NCI-H2107 treated with DMSO at 0.1 percent for 48 hours (cell line): Measurements from ENCODE around the gene GPRIN2.

Experiments used
- DNase-seq: peaks from one replicate; lab custom pipeline; 2025; ENCODE audit not compliant: unreplicated experiment; lab: John Stamatoyannopoulos, UW

Gene GPRIN2

DNA sequence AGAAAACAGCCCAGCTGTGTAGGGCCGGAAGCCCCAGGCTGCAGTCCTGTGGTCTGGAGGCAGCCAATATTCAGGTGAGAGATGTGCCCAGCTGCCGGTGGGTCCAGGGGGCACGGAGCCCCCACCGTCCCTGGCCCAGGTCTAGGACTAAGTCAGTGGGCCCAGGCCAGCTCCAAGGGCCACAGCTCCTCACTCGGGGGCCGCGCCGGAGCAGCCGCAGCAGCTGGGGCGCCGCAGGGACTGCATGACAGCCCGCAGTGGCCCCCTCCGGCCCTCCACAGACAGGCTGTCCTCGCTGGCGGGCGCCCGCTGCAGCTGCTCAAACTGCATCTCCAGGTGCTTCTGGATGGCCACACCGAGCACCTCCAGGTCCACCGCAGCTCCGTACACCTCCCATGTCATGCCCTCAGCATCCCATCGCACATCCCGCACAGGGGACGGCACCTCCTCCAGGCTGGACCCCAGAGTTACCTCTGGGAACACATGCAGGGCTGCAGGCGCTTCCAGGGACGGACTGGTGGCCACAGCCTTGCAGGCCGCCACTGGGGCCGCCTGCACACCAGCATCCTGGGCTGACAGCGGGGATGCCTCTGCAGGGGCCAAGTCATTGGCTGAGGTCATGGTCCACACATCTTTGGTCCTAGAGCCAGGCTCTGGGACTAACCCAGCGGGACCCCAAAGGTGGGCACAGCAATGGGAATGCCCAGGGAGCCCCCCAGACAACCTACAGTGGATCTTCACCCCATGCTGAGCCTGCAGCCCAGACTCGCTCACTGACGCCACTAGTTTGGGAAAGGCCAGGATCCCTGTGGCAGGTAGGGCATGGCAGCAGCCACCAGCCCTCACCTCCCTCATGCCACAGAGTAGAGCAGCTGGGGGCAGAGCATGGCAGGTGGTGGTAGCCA, 7.0 kb downstream of the GPRIN2 start:
- DNase-seq, result no peak

DNA sequence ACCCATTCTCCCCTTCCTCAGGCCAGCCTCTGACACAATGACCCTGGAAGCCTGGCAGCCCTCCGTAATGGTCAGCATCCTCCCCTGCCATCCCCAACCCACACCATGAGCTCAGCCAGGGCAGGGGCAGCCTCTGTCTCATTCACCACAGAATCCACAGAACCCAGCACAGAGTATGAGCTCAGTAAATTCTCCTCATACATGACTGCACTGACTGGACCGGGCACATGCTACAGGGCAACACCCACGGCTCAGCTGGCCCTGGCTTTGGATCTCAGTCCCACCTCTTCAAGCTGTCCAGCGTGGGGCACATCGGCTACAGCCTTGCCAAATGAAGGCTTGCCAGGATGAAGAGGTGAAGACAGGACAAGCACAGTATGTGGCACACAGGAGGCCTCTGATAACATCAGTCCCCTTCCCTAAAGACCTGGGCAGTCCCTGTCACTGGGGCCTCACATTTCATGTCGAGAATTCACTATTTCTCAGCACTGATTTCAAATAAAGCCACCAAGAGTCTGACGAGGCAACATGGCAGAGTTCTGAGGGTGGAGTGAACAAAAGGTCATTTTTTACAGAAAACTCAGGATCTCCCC, 7.9 kb downstream of the GPRIN2 start:
- DNase-seq, result no peak

DNA sequence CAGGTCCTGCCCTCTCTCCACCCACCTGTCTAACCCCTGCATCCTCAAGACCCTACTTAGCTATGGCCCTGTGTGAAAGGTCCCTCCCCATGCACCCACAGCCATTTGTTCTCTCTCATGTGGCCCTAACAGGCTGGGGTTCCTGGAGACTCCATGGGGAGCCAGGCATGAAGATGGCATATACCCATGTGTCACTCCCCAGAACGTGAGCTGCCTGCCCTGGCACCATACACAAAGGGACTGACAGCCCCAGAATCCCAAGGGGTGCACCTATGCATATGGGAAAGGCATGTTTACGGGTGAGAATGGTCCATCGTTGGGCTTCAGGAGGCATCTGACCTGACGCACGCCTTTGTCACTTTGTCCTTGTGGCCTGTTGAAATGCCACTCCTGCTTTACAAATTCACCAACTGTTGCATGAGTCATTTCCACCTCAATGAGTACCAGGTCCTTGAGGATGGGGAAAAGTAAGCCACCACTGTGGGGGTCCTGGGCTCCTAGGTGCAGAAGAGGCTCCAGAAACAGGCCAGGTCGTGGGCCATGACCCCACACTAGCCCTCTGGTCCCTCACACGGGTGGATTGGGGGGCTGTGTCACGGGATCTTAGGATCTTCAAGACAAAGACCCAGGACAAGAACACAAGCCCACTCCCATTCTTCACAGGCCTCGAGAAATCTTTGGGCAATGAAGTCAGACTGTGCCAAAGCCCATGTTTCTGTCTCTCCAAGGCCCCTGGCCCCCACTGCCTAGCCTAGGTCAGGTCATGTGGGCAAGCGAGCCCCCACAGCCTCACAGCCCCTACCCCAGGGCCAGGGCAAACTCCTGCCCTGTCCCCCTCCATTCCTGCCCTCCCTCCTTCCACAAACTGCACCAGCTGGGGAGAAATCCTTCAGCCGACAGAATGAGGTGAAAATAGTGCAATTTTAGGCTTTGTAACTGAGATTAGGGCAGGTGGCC, 8.6 kb downstream of the GPRIN2 start:
- DNase-seq, result no peak

DNA sequence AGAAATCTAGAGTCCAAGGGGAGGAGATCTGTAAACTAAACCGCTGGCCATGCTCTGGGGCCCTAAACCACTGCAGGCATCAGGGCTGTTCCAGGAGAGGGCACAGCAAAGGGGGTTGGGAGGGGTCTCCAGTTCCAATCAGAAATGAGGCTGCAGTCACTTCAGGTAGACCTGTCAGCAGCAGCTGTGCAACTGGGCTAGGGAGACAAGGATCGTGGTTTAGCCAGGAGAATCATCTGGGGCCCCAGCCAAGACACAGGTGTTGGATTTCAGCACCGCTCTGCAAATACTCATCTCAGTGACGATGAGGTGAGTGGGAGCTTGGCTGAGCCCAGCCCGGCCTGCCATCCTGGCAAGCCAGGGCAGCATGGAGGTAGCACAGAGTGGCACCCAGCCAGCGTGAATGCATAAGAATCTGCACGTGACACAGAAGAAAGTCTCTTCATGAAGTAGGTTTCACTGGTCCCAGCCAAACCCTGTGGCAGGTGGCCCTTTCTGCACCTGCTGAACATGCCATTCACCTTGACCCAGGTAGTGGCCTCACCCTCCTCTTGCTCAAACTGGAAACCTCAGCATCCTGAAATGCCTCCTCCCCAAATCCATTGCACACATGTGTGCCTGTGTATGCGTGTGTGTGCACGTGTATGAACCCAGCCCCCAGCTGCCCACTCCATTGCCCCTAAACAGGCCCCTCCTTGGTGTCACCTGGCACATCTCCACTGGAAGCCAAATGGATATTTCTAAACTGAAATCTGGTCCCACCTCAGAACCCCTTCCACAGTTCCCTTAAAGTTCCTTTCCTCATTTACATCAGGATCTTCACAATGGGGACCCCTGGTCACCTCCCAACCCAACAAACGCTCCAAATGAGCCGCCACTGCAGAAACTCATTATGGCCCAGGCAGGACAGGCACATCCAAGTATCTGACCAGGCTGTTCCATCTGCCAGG, 9.6 kb downstream of the GPRIN2 start:
- DNase-seq, result no peak

DNA sequence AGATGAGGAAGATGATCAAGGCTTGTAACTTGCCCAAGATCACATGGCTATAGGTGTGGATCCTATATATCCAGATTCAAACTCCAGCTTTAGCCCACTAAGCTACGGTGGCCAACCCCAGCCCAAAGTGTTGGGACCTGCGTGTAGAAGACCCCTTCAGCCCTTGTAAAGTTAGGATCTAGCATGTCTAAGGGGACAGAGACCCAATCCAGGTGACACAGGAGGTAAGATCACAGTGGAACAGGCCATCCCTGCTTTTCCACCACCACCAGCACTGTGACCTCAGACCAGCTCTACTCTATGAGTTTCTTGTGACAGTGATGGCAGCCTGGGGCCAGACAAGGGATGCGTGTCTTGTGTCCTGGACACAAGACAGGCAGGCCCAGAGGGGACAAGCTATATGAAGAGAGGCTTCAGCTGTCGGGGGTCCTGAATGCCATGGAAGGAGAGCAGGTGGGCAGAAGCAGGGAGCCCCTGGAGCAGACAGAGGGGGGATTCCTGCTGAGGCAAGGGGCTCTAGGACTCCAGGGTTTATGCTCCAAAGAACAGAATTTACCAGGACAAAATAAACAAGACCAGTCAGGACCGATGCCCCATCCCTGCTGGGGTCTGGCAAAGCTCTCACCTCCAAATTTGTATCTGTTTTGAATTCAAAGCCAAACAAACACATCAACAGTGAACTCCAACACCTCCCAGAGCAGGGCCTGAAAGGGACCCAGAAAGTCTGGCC, 10.4 kb downstream of the GPRIN2 start:
- no peak for DNase-seq

DNA sequence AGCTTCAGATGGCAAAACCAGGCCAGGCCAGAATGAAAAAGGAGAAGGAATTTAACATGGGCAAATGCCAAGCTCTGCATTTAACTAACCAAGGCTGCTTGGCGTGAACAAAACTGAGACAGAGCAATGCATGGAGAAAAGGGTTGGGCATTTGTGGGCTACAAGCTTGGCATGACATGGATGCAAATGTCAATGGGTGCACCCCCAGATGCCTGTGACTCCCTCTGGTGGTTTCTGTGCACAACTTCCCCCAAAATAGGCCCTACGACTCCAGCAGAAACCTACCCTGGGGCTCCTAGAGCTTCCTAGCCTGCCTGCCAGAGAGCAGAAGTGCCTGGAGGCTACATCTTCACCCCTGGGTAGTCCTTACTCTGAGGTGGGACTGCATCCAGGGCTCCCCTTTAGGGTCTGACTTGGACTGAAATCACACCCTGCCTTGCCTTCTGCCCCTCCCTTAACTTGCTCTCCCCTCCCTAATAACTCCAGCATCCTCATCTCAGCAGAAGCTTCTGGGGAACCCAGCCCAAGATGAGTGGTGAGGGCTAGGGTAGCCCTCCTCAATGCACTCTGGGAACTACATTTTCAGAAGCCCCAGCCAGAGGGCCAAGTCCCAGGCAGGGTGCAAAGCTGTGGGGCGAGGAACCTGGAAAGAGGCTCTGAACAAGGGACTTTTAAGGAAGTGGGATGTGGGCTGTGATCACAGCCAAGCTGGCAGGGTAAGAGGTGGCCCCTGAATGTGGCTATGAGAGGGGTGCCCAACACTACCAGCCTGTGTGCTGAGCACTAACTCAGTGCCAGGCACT, 11.3 kb downstream of the GPRIN2 start:
- no peak for DNase-seq

DNA sequence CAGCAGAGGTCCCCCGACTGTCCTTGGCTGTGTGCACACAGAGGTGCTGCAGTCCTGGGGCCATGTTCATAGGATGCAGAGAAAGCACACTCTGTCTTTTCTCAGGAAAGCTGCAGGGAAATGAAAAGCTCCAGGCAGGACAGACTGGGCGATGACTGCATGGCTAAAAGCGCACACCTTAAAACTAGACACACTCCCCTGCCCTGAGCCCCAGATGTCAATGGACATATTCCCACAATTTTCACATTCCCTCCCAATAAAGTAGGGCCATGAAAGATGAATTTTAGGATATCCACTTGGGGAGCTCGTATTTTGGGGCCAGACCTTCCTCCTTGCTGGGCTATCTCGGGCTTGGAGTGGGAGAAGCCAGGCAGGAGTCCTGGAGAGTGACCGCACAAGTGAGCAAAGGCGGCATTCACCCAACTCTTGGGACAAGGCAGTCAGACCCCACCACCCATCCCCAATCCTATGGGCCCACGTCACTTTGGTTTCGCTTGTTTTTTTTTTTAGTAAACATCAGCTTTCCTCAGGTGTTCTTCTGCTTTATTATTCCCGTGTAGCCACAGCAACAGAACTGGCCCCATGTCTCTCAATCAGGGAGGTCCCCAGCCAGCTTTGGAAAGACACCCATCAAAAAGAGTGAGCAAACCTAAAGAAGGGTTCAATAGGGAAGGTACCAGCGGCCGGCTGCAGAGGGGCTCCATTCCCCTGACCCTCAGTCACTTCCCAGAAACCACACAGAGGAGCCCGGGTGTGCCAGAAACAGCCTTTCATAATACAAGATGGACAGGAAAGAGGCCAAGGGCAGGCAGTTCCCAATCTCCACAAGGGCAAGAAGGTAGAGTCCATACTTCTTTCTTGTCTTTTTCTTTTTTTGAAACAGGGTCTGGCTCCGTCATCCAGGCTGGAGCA, 12.7 kb downstream of the GPRIN2 start:
- DNase-seq, result no peak

DNA sequence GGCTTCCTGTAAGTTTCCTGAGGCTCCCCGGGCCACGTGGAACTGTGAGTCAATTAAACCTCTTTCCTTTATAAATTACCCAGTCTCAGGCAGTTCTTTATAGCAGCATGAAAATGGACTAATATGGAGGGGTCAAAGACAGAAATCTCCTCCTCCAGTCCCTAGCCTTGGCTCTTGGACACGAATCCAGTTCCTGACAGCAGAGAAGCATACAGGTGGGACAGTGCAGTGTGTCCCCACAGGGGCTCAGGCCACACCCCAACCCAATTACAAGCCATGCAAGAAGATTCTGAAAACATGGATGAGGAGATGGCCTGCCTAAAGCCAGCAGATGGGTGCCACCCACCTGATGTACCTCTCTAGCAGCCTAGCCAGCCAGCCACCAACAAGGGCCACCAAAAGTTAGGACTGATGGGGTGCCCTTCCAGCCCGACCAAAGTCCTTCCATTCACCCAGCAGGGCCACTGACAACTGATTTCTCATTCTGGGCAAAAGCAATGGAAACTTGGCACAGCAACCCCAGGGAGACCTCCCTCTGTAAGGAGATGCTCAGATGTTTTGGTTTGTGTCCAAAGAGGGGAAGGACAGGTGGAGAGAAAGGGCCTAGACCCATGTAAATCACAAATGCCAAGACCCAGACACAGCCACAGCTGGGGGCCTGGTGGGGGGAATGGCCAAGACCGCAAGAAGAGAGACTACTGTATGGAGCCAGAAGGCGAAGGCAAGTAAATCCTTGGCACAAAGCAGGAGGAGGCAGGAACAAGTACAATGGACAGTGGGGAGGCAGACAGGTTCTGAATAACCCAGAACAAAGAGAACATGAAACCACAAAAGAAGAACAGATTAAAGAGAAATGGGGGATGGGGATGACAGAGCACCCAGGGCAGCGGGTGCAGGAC, 13.6 kb downstream of the GPRIN2 start:
- DNase-seq, result no peak

DNA sequence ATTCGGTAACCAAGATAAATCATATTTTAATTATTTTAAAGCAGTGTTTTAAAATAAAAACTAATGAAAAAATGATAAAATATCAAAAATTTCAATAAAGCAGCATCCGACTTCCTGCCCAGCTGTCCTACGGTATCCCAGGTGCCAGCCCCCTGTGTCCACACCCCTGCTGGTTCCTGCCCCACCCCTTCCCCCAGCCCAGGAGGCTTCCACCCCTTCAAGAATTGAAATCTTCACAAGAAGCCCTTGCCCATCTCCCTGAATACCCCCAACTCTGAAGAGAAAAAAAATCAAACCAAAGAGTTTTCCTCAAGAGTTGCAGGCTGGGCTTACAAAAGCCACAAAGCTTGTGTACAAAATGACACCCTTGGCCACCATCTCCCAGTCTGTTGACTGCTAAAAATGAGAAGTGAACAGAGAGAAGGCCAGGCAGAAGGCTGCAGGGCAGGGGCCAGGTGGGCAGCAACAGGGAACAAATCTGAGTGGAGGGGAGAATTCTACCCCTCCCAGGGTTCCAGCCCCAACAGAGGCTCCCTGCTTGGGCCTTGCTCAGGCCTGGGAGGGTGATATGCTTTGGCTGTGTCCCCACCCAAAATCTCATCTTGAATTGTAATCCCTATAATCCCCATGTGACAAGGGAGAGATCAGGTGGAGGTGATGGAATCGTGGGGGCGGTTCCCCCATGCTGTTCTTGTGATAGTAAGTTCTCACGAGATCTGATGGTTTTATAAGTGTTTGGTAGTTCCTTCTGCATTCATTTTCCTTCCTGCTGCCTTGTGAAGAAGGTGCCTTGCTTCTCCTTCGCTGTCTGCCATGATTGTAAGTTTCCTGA, 14.5 kb downstream of the GPRIN2 start:
- no peak for DNase-seq

DNA sequence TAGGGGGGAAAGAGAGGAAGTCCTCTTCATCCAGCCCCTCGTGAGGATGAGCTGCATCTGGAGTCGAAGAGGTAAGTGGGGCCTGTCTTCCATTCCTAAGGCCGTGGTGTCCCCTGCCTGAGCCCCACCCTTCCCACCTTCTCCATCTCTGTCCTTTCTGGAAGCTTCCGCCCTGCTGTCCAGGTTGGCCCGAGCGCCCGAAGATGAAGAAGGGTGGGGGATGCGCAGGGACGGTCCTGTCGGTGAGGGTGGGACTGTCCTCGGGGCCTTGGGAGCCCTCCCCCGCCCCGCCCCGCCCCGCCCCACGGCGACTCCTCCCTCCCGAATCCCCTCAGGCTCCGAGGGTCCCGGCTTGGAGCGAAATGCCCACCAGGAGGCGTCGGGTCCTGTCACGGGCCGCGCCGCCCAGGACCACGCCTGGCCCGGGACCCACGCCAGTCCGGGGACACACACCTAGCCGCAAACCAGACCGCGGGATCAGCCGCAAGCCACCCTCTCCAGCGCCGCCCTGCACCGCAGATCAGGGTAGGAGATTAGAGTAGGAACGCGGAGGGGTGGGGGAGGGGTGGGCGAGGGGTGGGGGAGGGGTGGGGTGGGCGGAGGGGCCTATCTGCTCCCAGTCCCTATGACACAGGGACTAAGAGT, 15.3 kb downstream of the GPRIN2 start:
- DNase-seq, result no peak

DNA sequence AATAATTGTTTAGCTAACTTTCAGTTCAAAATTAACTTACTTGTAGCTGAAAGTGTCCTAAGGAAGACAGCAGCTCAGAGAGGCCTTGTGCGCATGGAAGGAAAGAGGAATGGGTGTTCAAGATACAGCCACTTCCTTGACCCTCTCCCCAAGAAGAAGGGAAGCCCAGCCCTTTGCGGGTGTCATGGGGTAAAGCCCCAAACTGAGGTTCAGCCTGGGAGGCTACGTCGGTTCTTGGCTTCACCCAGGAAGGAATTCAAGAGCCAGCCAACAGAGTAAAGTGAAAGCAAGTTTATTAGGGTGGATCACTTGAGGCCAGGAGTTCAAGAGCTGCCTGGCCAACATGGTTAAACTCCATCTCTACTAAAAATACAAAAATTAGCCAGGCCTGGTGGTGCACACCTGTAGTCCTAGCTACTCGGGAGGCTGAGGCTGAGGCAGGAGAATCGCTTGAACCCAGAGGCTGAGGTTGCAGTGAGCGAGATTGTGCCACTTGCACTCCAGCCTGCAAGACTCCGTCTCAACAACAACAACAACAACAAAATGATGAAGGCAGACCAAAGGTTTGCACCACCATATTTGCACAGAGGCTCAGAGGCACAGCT, 15.9 kb downstream of the GPRIN2 start:
- no peak for DNase-seq

DNA sequence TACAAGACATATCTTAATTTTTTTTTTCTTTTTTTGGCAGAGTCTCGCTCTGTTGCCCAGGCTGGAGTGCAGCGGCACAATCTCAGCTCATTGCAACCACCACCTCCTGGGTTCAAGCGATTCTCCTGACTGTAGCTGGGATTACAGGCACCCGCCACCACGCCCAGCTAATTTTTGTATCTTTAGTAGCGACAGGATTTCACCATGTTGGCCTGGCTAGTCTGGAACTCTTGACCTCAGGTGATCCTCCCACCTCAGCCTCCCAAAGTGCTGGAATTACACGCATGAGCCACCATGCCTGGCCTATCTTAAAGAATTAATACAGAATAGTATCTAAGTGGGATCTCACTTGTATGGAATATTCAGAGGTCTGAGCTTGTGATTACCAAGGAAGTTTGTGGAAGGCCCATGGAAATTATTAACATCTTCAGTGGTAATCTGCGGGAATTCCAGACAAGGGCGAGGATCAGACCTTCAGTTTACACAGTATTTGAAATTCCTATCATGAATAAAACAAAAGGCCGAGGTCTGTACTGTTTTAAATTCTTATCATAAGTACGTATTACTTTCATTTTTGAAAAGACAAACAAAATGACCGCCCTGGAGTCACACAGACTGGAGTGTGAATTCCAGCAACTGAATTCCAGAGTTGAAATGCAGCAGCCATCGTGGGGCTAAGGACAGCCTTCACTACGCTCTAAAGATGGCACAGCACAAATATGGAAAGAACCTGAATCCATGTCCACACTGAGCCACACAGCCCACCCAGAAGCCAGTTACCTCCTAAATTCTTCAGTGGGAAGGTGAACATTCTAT, 16.7 kb downstream of the GPRIN2 start:
- DNase-seq, result no peak

DNA sequence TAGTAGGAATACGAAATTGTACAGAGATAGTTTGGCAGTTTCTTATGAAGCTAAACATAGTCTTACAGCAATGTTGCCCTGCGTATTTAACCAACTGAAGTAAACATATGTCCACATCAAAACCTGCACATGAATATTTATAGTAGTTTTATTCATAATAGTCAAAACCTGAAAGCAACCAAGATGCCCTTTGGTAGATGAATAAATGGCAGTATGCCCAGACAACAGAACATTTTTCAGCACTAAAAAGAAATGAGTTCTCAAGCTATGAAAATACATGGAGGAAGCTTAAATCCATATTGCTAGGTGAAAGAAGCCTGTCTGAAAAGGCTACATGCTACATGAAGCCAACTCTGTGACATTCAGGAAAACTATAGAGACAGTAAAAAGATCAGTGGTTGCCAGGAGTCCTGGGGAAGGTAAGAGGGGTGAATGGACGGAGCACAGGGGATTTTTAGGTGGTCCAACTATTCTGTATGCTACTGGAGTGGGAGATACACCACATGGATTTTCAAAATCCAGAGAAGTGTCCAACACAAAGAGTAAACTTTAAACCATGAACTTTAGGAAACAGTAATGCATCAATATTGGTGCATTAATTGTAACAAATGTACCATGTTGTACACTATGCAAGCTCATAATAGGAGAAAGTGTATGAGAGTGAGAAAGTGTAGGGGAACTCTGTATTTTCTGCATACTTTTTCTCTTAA, 17.6 kb downstream of the GPRIN2 start:
- no peak for DNase-seq

DNA sequence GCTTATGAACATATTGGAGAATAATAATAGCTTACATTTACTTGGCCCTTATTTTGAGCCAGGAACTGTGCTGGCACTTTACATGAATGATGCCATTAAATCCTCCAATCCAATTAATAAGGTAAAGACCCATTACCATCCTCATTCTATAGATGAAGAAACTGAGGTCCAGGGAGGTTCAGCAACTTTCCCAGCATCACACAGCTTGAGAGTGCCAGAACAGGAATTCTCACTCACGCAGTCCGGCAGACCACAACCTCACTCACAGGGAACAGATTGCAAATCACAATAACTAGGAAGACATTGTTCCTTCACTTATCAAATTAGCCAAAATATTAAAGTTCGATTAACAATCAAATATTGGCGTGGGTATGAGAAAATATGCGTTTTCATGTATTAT, 18.3 kb downstream of the GPRIN2 start:
- no peak for DNase-seq
